ENCODE results near the gene SOHLH1.
"Not testable (repeated sequence)": the region's sequence is repeated elsewhere in the genome, so short reads cannot be mapped to it uniquely, and the experiment has no call there.

The SOHLH1 gene

GRCh38 chr9:135689011-135689410 lies 10.3 kb downstream of the SOHLH1 start:
- intact Hi-C loops (cut with DNase I) = no loop called here
- peak in 2 of 10 donors; percentile 37 to 48 for DNase-seq

GRCh38 chr9:135687216-135687615 lies 12.1 kb downstream of the SOHLH1 start:
- no peak for DNase-seq
- intact Hi-C loops (cut with DNase I) = no loop called here

GRCh38 chr9:135684691-135685090 lies 14.6 kb downstream of the SOHLH1 start:
- no peak for DNase-seq
- intact Hi-C loops (cut with DNase I) = no loop called here

- intact Hi-C loops (cut with DNase I) = no loop called here
- no peak for DNase-seq
Measured at GRCh38 chr9:135683401-135684034, 15.8 kb downstream of the SOHLH1 start.

GRCh38 chr9:135681161-135681560 lies 18.1 kb downstream of the SOHLH1 start:
- no peak for DNase-seq
- intact Hi-C loops (cut with DNase I) = no loop called here

- DNase-seq = no peak
- intact Hi-C loops (cut with DNase I) = no loop called here
Measured at GRCh38 chr9:135680056-135680455, 19.2 kb downstream of the SOHLH1 start.

GRCh38 chr9:135678236-135679017 lies 20.9 kb downstream of the SOHLH1 start:
- DNase-seq = no peak
- intact Hi-C loops (cut with DNase I) = no loop called here

GRCh38 chr9:135677641-135678168 lies 21.6 kb downstream of the SOHLH1 start:
- DNase-seq = no peak
- intact Hi-C loops (cut with DNase I) = no loop called here

GRCh38 chr9:135676891-135677290 lies 22.4 kb downstream of the SOHLH1 start:
- peak in 1 of 10 donors; percentile 80 for DNase-seq
- intact Hi-C loops (cut with DNase I) = no loop called here

GRCh38 chr9:135674977-135675376 lies 24.3 kb downstream of the SOHLH1 start:
- peak in 2 of 10 donors; percentile 8 to 39 for DNase-seq
- intact Hi-C loops (cut with DNase I) = no loop called here

GRCh38 chr9:135673941-135674340 lies 25.3 kb downstream of the SOHLH1 start:
- peak in 4 of 10 donors; percentile 29 to 82 (median 64) for DNase-seq
- intact Hi-C loops (cut with DNase I) = no loop called here

- peak in 3 of 10 donors; percentile 22 to 59 (median 58) for DNase-seq
- intact Hi-C loops (cut with DNase I) = not testable (repeated sequence)
Measured at GRCh38 chr9:135672786-135673185, 26.5 kb downstream of the SOHLH1 start.

- DNase-seq = peak in 3 of 10 donors; percentile 24 to 59 (median 52)
- intact Hi-C loops (cut with DNase I) = no loop called here
Measured at GRCh38 chr9:135671591-135672041, 27.7 kb downstream of the SOHLH1 start.

GRCh38 chr9:135670721-135671590 lies 28.3 kb downstream of the SOHLH1 start:
- peak in 3 of 10 donors; percentile 24 to 79 (median 72) for DNase-seq
- intact Hi-C loops (cut with DNase I) = no loop called here

- peak in 2 of 10 donors; percentile 19 to 73 for DNase-seq
- intact Hi-C loops (cut with DNase I) = no loop called here
Measured at GRCh38 chr9:135669616-135670285, 29.5 kb downstream of the SOHLH1 start.

- DNase-seq; intact Hi-C loops (cut with DNase I): not testable (repeated sequence)
Measured at GRCh38 chr9:135669018-135669417, 30.3 kb downstream of the SOHLH1 start.

GRCh38 chr9:135667463-135668001 lies 31.7 kb downstream of the SOHLH1 start:
- intact Hi-C loops (cut with DNase I) = no loop called here

GRCh38 chr9:135666534-135667462 lies 32.5 kb downstream of the SOHLH1 start:
- DNase-seq = peak in 1 of 10 donors; percentile 9
- intact Hi-C loops (cut with DNase I) = no loop called here

More at GRCh38 chr9:135667463-135668001, 31.7 kb downstream of the SOHLH1 start:
- peak in 7 of 10 donors; percentile 26 to 91 (median 50) for DNase-seq

All from posterior cingulate gyrus (tissue), 11 donors.